GM23248 (cell line): ENCODE measurements around the gene UNC93A. TPM values are rescaled to one million over a fixed set of nuclear protein-coding genes. Genes with fewer than 3 reads are reported as not detected.
"Not testable (repeated sequence)": the region's sequence is repeated elsewhere in the genome, so short reads cannot be mapped to it uniquely, and the experiment has no call there.

Source experiments
- DNase-seq: peaks from one replicate; pipeline ENCODE4 v3.0.0-alpha.2; 2015
- H2AFZ ChIP-seq: fragments of 200-600 bp; sonication (generic); 2 replicates; pipeline ENCODE4 v1.6.1; 2016; ENCODE audit warnings: antibody characterized with exemption
- H3F3A ChIP-seq: fragments of 200-600 bp; sonication (generic); 2 replicates; pipeline ENCODE4 v1.6.1; 2016; ENCODE audit warnings: mild to moderate bottlenecking, antibody characterized with exemption, mixed run types; ENCODE audit not compliant: insufficient read depth
- H3K27ac ChIP-seq: fragments of 200-600 bp; sonication (generic); 2 replicates; pipeline ENCODE4 v1.5.1; 2016; ENCODE audit warnings: mild to moderate bottlenecking
- H3K27me3 ChIP-seq: fragments of 200-600 bp; sonication (generic); replicated peaks from 2 replicates; pipeline ENCODE4 v1.6.1; 2016; ENCODE audit warnings: mild to moderate bottlenecking; ENCODE audit not compliant: insufficient read depth
- H3K36me3 ChIP-seq: fragments of 200-600 bp; sonication (generic); 2 replicates; pipeline ENCODE4 v1.6.1; 2016; ENCODE audit warnings: low read depth, mild to moderate bottlenecking
- H3K4me1 ChIP-seq: fragments of 200-600 bp; sonication (generic); 2 replicates; pipeline ENCODE4 v1.6.1; 2016; ENCODE audit warnings: mild to moderate bottlenecking; ENCODE audit not compliant: insufficient read depth
- H3K4me2 ChIP-seq: fragments of 200-600 bp; sonication (generic); one replicate; pipeline ENCODE4 v1.6.1; 2016; ENCODE audit warnings: mild to moderate bottlenecking; ENCODE audit not compliant: unreplicated experiment
- H3K4me3 ChIP-seq: fragments of 200-600 bp; sonication (generic); 2 replicates; pipeline ENCODE4 v1.5.1; 2016; ENCODE audit warnings: mild to moderate bottlenecking
- H3K79me2 ChIP-seq: fragments of 200-600 bp; sonication (generic); 2 replicates; pipeline ENCODE4 v1.6.1; 2016; ENCODE audit warnings: mild to moderate bottlenecking; ENCODE audit not compliant: insufficient read depth
- H3K9ac ChIP-seq: fragments of 200-600 bp; sonication (generic); 2 replicates; pipeline ENCODE4 v1.6.1; 2016; ENCODE audit warnings: mild to moderate bottlenecking
- H3K9me2 ChIP-seq: fragments of 200-600 bp; sonication (generic); 2 replicates; pipeline ENCODE4 v1.6.1; 2016; ENCODE audit warnings: mixed run types, mild to moderate bottlenecking, moderate library complexity; ENCODE audit not compliant: insufficient read depth
- H3K9me3 ChIP-seq: fragments of 200-600 bp; sonication (generic); one replicate; pipeline ENCODE4 v1.6.1; 2017; ENCODE audit warnings: low read depth
- H4K20me1 ChIP-seq: fragments of 200-600 bp; sonication (generic); 2 replicates; pipeline ENCODE4 v1.6.0; 2016; ENCODE audit not compliant: insufficient read depth
- EZH2 ChIP-seq: fragments of 200-600 bp; sonication (generic); IDR thresholded peaks from 2 replicates; pipeline ENCODE4 v1.6.1; 2018; ENCODE audit warnings: antibody characterized with exemption, mild to moderate bottlenecking; ENCODE audit not compliant: insufficient read depth, poor library complexity, severe bottlenecking
- EZH2phosphoT487 ChIP-seq: fragments of 200-600 bp; sonication (generic); IDR thresholded peaks from 2 replicates; pipeline ENCODE4 v1.6.1; 2018; ENCODE audit warnings: antibody characterized with exemption, moderate library complexity, mild to moderate bottlenecking, low read depth; ENCODE audit not compliant: insufficient read depth
- WGBS, 2 experiments: methylation state at CpG; one replicate each; pipeline ENCODE4 v1.1.6; 2015 to 2017; ENCODE audit warnings: low lambda C conversion rate in 2 of 2, low coverage in 1 of 2; ENCODE audit errors: missing lambda C conversion rate in 2 of 2; 5-methylcytosine and 5-hydroxymethylcytosine counted together
- in situ Hi-C: fragments of 300-500 bp; cut with MboI; formaldehyde crosslinking; loops from 2 replicates; pipeline ENCODE4 v1.15.0; 2020
- polyA plus RNA-seq: library from polyadenylated mRNA; unstranded; fragments of >200 nt; fragmentation: Nextera tagmentation; extraction: Ambion mirVana; gene quantifications from 2 replicates; pipeline ENCODE4 v1.2.1, GENCODE V29; 2016
- total RNA-seq: library from RNA; depleted of rRNA; stranded (reverse); fragments of >200 nt; shearing (Covaris generic); gene quantifications from 2 replicates; pipeline ENCODE4 v1.2.3, GENCODE V29; 2014

UNC93A gene
- total and polyA plus RNA-seq, 2 experiments from 2014 or later = not detected

- Histone ChIP-seq H3K4me3 (no peak overlapping the region), H2AFZ (no peak overlapping the region)
Measured at GRCh38 chr6:167266830-167267555, 24.1 kb upstream of the UNC93A start.

GRCh38 chr6:167267556-167267898, 23.6 kb upstream of the UNC93A start:
- WGBS, 2 experiments = 32 to 49% methylated on average over 3 of the region's 3 CpGs
- not testable (repeated sequence) for H3K27me3 ChIP-seq

More at GRCh38 chr6:167266830-167267555, 24.1 kb upstream of the UNC93A start:
- in situ Hi-C loops = no loop called here
- Histone ChIP-seq H3K9me2 (no peaks in the 10 kb centered on the region), H3K9me3 (no peaks in the 10 kb centered on the region), H3K4me2 (no peak overlapping the region), H3K27me3 (no peaks in the 10 kb centered on the region), H3K9ac (no peak overlapping the region), H3K36me3 (no peaks in the 10 kb centered on the region), H3K4me1 (no peaks in the 10 kb centered on the region), H4K20me1 (no peaks in the 10 kb centered on the region), H3K27ac (no peak overlapping the region), H3K79me2 (no peaks in the 10 kb centered on the region), H3F3A (no peaks in the 10 kb centered on the region)
- DNase-seq = no peak
- no peak for TF ChIP-seq EZH2
- no peak for TF ChIP-seq EZH2phosphoT487
- WGBS, 2 experiments = 62% methylated on average over 20 to 21 of the region's 21 CpGs

GRCh38 chr6:167267921-167268401, 23.2 kb upstream of the UNC93A start:
- no peaks in the 10 kb centered on the region for H3K9me3 ChIP-seq
- no peaks in the 10 kb centered on the region for H3K36me3 ChIP-seq
- no peaks in the 10 kb centered on the region for H3F3A ChIP-seq
- no peaks in the 10 kb centered on the region for H4K20me1 ChIP-seq
- no peak overlapping the region for H2AFZ ChIP-seq
- H3K9me2 ChIP-seq = no peaks in the 10 kb centered on the region
- in situ Hi-C loops = no loop called here
- no peak overlapping the region for H3K9ac ChIP-seq
- H3K27ac ChIP-seq = no peak overlapping the region
- no peaks in the 10 kb centered on the region for H3K79me2 ChIP-seq
- no peak overlapping the region for H3K4me3 ChIP-seq
- no peak overlapping the region for H3K4me2 ChIP-seq
- no peaks in the 10 kb centered on the region for H3K27me3 ChIP-seq
- TF ChIP-seq EZH2phosphoT487 (no peak), EZH2 (no peak)
- no peaks in the 10 kb centered on the region for H3K4me1 ChIP-seq
- 33 to 35% methylated on average over 12 of the region's 12 CpGs for WGBS, 2 experiments
- DNase-seq = no peak

More at GRCh38 chr6:167267556-167267898, 23.6 kb upstream of the UNC93A start:
- H3F3A ChIP-seq, H3K4me2 ChIP-seq, H3K4me3 ChIP-seq, DNase-seq, H2AFZ ChIP-seq, H4K20me1 ChIP-seq, H3K9ac ChIP-seq, H3K9me2 ChIP-seq, H3K36me3 ChIP-seq, H3K27ac ChIP-seq, H3K9me3 ChIP-seq, H3K4me1 ChIP-seq, in situ Hi-C loops, H3K79me2 ChIP-seq: not testable (repeated sequence)

- in situ Hi-C loops = no loop called here
- Histone ChIP-seq H3K4me2 (no peak overlapping the region), H3K9me3 (no peaks in the 10 kb centered on the region), H3K27me3 (no peaks in the 10 kb centered on the region), H3K9me2 (no peaks in the 10 kb centered on the region), H3K36me3 (no peaks in the 10 kb centered on the region), H4K20me1 (no peaks in the 10 kb centered on the region), H2AFZ (no peak overlapping the region), H3F3A (no peaks in the 10 kb centered on the region), H3K27ac (no peak overlapping the region), H3K4me3 (no peak overlapping the region), H3K79me2 (no peaks in the 10 kb centered on the region), H3K9ac (no peak overlapping the region), H3K4me1 (no peaks in the 10 kb centered on the region)
- no peak for TF ChIP-seq EZH2
- no peak for TF ChIP-seq EZH2phosphoT487
- WGBS, 2 experiments = 49 to 51% methylated on average over 20 of the region's 20 CpGs
- no peak for DNase-seq
Measured at GRCh38 chr6:167268683-167269280, 22.3 kb upstream of the UNC93A start.
